Medulla oblongata (tissue), 1 donor: ENCODE measurements around the gene RTTN.
"Not testable (repeated sequence)": the region's sequence is repeated elsewhere in the genome, so short reads cannot be mapped to it uniquely, and the experiment has no call there.

ENCODE experiments used
- DNase-seq: peaks from one replicate; pipeline ENCODE4 v3.0.0-alpha.2; 2015; ENCODE audit errors: extremely low spot score

RTTN gene

GRCh38 chr18:70149616-70150301 lies 55.7 kb downstream of the RTTN start:
- DNase-seq: no peak

GRCh38 chr18:70149156-70149555 lies 56.3 kb downstream of the RTTN start:
- DNase-seq: no peak

- no peak for DNase-seq
These were observed 57.2 kb downstream of the RTTN start for GRCh38 chr18:70148039-70148938.

- no peak for DNase-seq
These were observed 59.3 kb downstream of the RTTN start for GRCh38 chr18:70146174-70146573.

GRCh38 chr18:70142001-70142400 lies 63.5 kb downstream of the RTTN start:
- no peak for DNase-seq

- DNase-seq: peak; percentile 69
These were observed 66.3 kb downstream of the RTTN start for GRCh38 chr18:70139138-70139537.

- peak; percentile 53 for DNase-seq
These were observed 69.9 kb downstream of the RTTN start for GRCh38 chr18:70135604-70136003.

GRCh38 chr18:70132999-70133398 lies 72.5 kb downstream of the RTTN start:
- DNase-seq: no peak

- no peak for DNase-seq
These were observed 77.2 kb downstream of the RTTN start for GRCh38 chr18:70128271-70128670.

GRCh38 chr18:70127359-70127758 lies 78.1 kb downstream of the RTTN start:
- DNase-seq: no peak

- no peak for DNase-seq
These were observed 78.7 kb downstream of the RTTN start for GRCh38 chr18:70126832-70127231.

- no peak for DNase-seq
These were observed 81.3 kb downstream of the RTTN start for GRCh38 chr18:70124139-70124538.

- no peak for DNase-seq
These were observed 83.6 kb downstream of the RTTN start for GRCh38 chr18:70121842-70122241.

- DNase-seq: no peak
These were observed 88.5 kb downstream of the RTTN start for GRCh38 chr18:70116949-70117348.

GRCh38 chr18:70113511-70113910 lies 92.0 kb downstream of the RTTN start:
- DNase-seq: no peak

- DNase-seq: no peak
These were observed 94.8 kb downstream of the RTTN start for GRCh38 chr18:70110678-70111077.

- DNase-seq: no peak
These were observed 98.4 kb downstream of the RTTN start for GRCh38 chr18:70107091-70107490.

GRCh38 chr18:70102854-70103253 lies 102.6 kb downstream of the RTTN start:
- not testable (repeated sequence) for DNase-seq

GRCh38 chr18:70089858-70090257 lies 115.6 kb downstream of the RTTN start:
- no peak for DNase-seq

- no peak for DNase-seq
These were observed 119.4 kb downstream of the RTTN start for GRCh38 chr18:70086085-70086484.

GRCh38 chr18:70085641-70086040 lies 119.8 kb downstream of the RTTN start:
- DNase-seq: no peak

- peak; percentile 57 for DNase-seq
These were observed 123.1 kb downstream of the RTTN start for GRCh38 chr18:70082430-70082829.

GRCh38 chr18:70078106-70078505 lies 127.4 kb downstream of the RTTN start:
- no peak for DNase-seq
